HG03432 (cell line): ENCODE data around the gene ZNF277.
A peak's percentile ranks its signal among the peaks of the same experiment; 100 is the strongest.
"Not testable (repeated sequence)": the region's sequence is repeated elsewhere in the genome, so short reads cannot be mapped to it uniquely, and the experiment has no call there.

Experiments used
- ATAC-seq: cut with Tn5 transposase; IDR thresholded peaks from one replicate; pipeline ENCODE4 v1.9.1; 2021; ENCODE audit warnings: mild to moderate bottlenecking, moderate library complexity; ENCODE audit not compliant: unreplicated experiment

The ZNF277 gene

GRCh38 chr7:112383671-112384417, 177.3 kb downstream of the ZNF277 start:
- peak; percentile 72 for ATAC-seq

GRCh38 chr7:112385516-112385915, 179.0 kb downstream of the ZNF277 start:
- ATAC-seq = no peak

GRCh38 chr7:112386619-112387018, 180.1 kb downstream of the ZNF277 start:
- no peak for ATAC-seq

- no peak for ATAC-seq
Measured at GRCh38 chr7:112390167-112390566, 183.7 kb downstream of the ZNF277 start.

- not testable (repeated sequence) for ATAC-seq
Measured at GRCh38 chr7:112391079-112391821, 184.8 kb downstream of the ZNF277 start.

GRCh38 chr7:112391841-112392286, 185.4 kb downstream of the ZNF277 start:
- ATAC-seq = peak; percentile 78
